Measurements from ENCODE around the gene SNRPE.

SNRPE gene

GRCh38 chr1:203911806-203912205 lies 50.4 kb downstream of the SNRPE start:
- no peak for DNase-seq (ENCODE audit: low read depth in 1 of 2, low spot score in 1 of 2)
- TF ChIP-seq SPI1 (IDR thresholded peaks at IDR 0.05; ENCODE audit: borderline replicate concordance, low read depth) (no peak), REST (IDR thresholded peaks at IDR 0.05; ENCODE audit: insufficient replicate concordance, low read depth) (no peak), GABPA (IDR thresholded peaks at IDR 0.05; ENCODE audit: low read depth) (no peak), POLR2AphosphoS5 (IDR thresholded peaks at IDR 0.05; ENCODE audit: low read depth) (no peak), CTCF (IDR thresholded peaks at IDR 0.05; ENCODE audit: insufficient read depth, low read length) (no peak)
- no peaks in the 10 kb centered on the region for H3K27me3 ChIP-seq (ENCODE audit: insufficient read depth, poor library complexity, severe bottlenecking)
- H3K27ac ChIP-seq (replicated peaks), result no peak overlapping the region
- H3K4me3 ChIP-seq (replicated peaks; ENCODE audit: insufficient read depth, low read length), result no peak overlapping the region

- H3K4me3 ChIP-seq (replicated peaks; ENCODE audit: insufficient read depth, low read length), result no peak overlapping the region
- H3K27me3 ChIP-seq (ENCODE audit: insufficient read depth, poor library complexity, severe bottlenecking), result no peaks in the 10 kb centered on the region
- TF ChIP-seq GABPA (IDR thresholded peaks at IDR 0.05; ENCODE audit: low read depth) (no peak), POLR2AphosphoS5 (IDR thresholded peaks at IDR 0.05; ENCODE audit: low read depth) (no peak), REST (IDR thresholded peaks at IDR 0.05; ENCODE audit: insufficient replicate concordance, low read depth) (no peak), SPI1 (IDR thresholded peaks at IDR 0.05; ENCODE audit: borderline replicate concordance, low read depth) (no peak), CTCF (IDR thresholded peaks at IDR 0.05; ENCODE audit: insufficient read depth, low read length) (no peak)
- H3K27ac ChIP-seq (replicated peaks), result no peak overlapping the region
- no peak for DNase-seq (ENCODE audit: low read depth in 1 of 2, low spot score in 1 of 2)
Observed at GRCh38 chr1:203913073-203913521, 51.7 kb downstream of the SNRPE start.

- TF ChIP-seq GABPA (IDR thresholded peaks at IDR 0.05; ENCODE audit: low read depth), result no peak
- no peak for TF ChIP-seq SPI1 (IDR thresholded peaks at IDR 0.05; ENCODE audit: borderline replicate concordance, low read depth)
- TF ChIP-seq POLR2AphosphoS5 (IDR thresholded peaks at IDR 0.05; ENCODE audit: low read depth), result no peak
- TF ChIP-seq CTCF (IDR thresholded peaks at IDR 0.05; ENCODE audit: insufficient read depth, low read length), result no peak
- no peak for TF ChIP-seq REST (IDR thresholded peaks at IDR 0.05; ENCODE audit: insufficient replicate concordance, low read depth)
- no peaks in the 10 kb centered on the region for H3K27me3 ChIP-seq (ENCODE audit: insufficient read depth, poor library complexity, severe bottlenecking)
- DNase-seq (ENCODE audit: low read depth in 1 of 2, low spot score in 1 of 2), result no peak
- H3K4me3 ChIP-seq (replicated peaks; ENCODE audit: insufficient read depth, low read length), result no peak overlapping the region
- H3K27ac ChIP-seq (replicated peaks), result no peak overlapping the region
Observed at GRCh38 chr1:203914292-203914691, 52.9 kb downstream of the SNRPE start.
